SW 1271 (cell line): ENCODE measurements around the gene ZNF236.

Source experiments
- DNase-seq, 2 experiments: peaks; one replicate each; lab custom pipeline; 2025; lab: John Stamatoyannopoulos, UW

ZNF236 gene

GRCh38 chr18:76973520-76974266 lies 151.3 kb downstream of the ZNF236 start:
- no peak for DNase-seq

GRCh38 chr18:76974386-76974785 lies 152.0 kb downstream of the ZNF236 start:
- no peak for DNase-seq

GRCh38 chr18:76975577-76976110 lies 153.3 kb downstream of the ZNF236 start:
- no peak for DNase-seq

GRCh38 chr18:76977108-76977621 lies 154.8 kb downstream of the ZNF236 start:
- no peak for DNase-seq

- no peak for DNase-seq
Observed at GRCh38 chr18:76977684-76978232, 155.4 kb downstream of the ZNF236 start.

GRCh38 chr18:76978616-76979015 lies 156.3 kb downstream of the ZNF236 start:
- DNase-seq: no peak

- no peak for DNase-seq
Observed at GRCh38 chr18:76979111-76979751, 156.9 kb downstream of the ZNF236 start.

- no peak for DNase-seq
Observed at GRCh38 chr18:76979906-76980305, 157.5 kb downstream of the ZNF236 start.

GRCh38 chr18:76980663-76981395 lies 158.5 kb downstream of the ZNF236 start:
- DNase-seq: no peak

GRCh38 chr18:76981396-76981968 lies 159.1 kb downstream of the ZNF236 start:
- no peak for DNase-seq

GRCh38 chr18:76982038-76982437 lies 159.7 kb downstream of the ZNF236 start:
- DNase-seq: no peak

- DNase-seq: peak; percentile 30 to 74
Observed at GRCh38 chr18:76982841-76983583, 160.7 kb downstream of the ZNF236 start.

- no peak for DNase-seq
Observed at GRCh38 chr18:76983613-76984051, 161.3 kb downstream of the ZNF236 start.

GRCh38 chr18:76984193-76985155 lies 162.1 kb downstream of the ZNF236 start:
- DNase-seq: no peak

- DNase-seq: no peak
Observed at GRCh38 chr18:76985156-76985950, 163.0 kb downstream of the ZNF236 start.

GRCh38 chr18:76985951-76986236 lies 163.5 kb downstream of the ZNF236 start:
- no peak for DNase-seq

- no peak for DNase-seq
Observed at GRCh38 chr18:76986406-76986805, 164.0 kb downstream of the ZNF236 start.

- DNase-seq: no peak
Observed at GRCh38 chr18:76988031-76988826, 165.9 kb downstream of the ZNF236 start.
